Psoas muscle (tissue), 8 donors: ENCODE data around the gene UBAC2. TPM values are rescaled to one million over a fixed set of nuclear protein-coding genes. Genes with fewer than 3 reads are reported as not detected.

Source experiments
- ATAC-seq, 4 donors: fragments of 200-7000 bp; cut with Tn5 transposase; one replicate each; pipeline ENCODE4 v1.9.1; 2020; ENCODE audit warnings: moderate library complexity in 3 of 4, mild to moderate bottlenecking in 2 of 4
- DNase-seq, 2 donors: peaks; one replicate each; pipeline ENCODE4 v3.0.0-alpha.2; 2020
- H3K27ac ChIP-seq: fragments of 200-600 bp; one replicate; pipeline ENCODE4 v1.8.0; 2022
- H3K27me3 ChIP-seq, 3 donors: fragments of 200-600 bp in 1 of 3; one replicate each; pipeline versions ENCODE4 v1.6.1 to v1.8.0; 2013 to 2022; ENCODE audit warnings: low read length in 2 of 3, mild to moderate bottlenecking in 2 of 3, moderate library complexity in 1 of 3; ENCODE audit not compliant: insufficient read depth in 3 of 3
- H3K36me3 ChIP-seq, 2 donors: fragments of 200-600 bp in 1 of 2; one replicate each; pipeline versions ENCODE4 v1.6.1 to v1.8.0; 2013 to 2022; ENCODE audit warnings: low read depth in 1 of 2, mild to moderate bottlenecking in 1 of 2, moderate library complexity in 1 of 2; ENCODE audit not compliant: insufficient read depth in 1 of 2
- H3K4me1 ChIP-seq: fragments of 200-600 bp; one replicate; pipeline ENCODE4 v1.8.0; 2022
- H3K4me3 ChIP-seq: fragments of 200-600 bp; one replicate; pipeline ENCODE4 v1.8.0; 2022; ENCODE audit warnings: mild to moderate bottlenecking
- H3K9me3 ChIP-seq: fragments of 200-600 bp; one replicate; pipeline ENCODE4 v1.8.0; 2022
- WGBS, 3 donors: extraction: QIAGEN DNeasy Blood & Tissue Kit; methylation state at CpG; one replicate each; pipeline versions ENCODE4 v1.1.6 to v1.1.7; 2013; 5-methylcytosine and 5-hydroxymethylcytosine counted together
- intact Hi-C, 2 donors: fragments of 100-400 bp; cut with DNase I; formaldehyde crosslinking; loops; one replicate each; pipeline versions ENCODE4 v1.11.0 to v1.14.2; 2022
- polyA plus RNA-seq, 3 donors: library from polyadenylated mRNA; stranded (reverse); fragments of 200-250 nt; gene quantifications; one replicate each; pipeline ENCODE4 v1.2.3, GENCODE V29; 2013
- total RNA-seq, 4 donors: library from RNA; stranded (reverse); fragmentation: NEBNext Ultra II Directional in 2 of 4; extraction: Animal tissue kit (Norgen Biotek cat#: 25700) in 2 of 4; gene quantifications; one replicate each; pipeline versions ENCODE4 v1.2.1 to v1.2.4, GENCODE V29; 2021 to 2023
- TF ChIP-seq, protein P1 (sequence below): fragments of 200-600 bp; IDR thresholded peaks from one replicate; pipeline ENCODE4 v1.8.0; 2022; ENCODE audit warnings: antibody characterized with exemption
- donor health status: healthy with polysubstance abuse.
- donor health status: DM: no; HTN: no; CAD: no; lungs with moderate emphysema.
- donor health status: Bipolar disorder and iron deficiency.
- donor health status: healthy.
- donor health status: DM: yes; HTN: yes; CAD: no.
- donor health status: DM: no; HTN: no; CAD: no.
- donor health status: DM: no; HTN: no; CAD: no.
- donor health status: DM: yes; HTN: yes; CAD: no.

Gene UBAC2
- total and polyA plus RNA-seq, 7 donors: 54.1 to 97.1 (median 71.7) TPM

DNA sequence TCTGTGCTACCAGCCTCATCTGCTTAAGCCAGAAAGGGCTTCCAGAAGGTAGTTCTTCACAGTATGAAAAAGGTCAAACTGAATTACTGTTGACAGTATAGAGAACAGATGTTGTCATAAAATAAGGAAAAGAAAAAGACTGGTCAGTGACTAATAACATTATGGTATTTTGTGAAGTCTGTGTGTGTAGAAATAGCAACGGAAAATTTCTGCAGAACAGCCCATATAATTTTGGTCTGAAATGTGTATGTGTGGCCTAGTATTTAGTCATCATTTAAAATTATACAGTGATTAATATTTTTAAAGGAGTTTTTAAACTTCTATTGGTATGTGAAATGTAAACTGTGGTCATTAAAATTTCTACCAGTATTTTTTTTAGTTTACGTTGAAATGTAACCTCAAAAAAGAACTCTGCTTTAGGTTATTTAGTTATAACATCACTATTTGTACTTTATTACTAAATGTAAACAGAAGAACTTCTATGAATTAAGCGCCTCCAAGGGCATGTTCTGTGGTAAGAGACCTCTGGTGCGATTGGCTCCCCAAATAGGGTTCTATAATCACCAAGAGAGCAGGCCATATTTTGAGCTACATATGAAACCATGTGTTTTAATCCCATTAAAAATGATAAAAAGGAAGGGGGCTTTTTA, 109.9 kb downstream of the UBAC2 start:
- no peak for ATAC-seq
- intact Hi-C loops: no loop called here

DNA sequence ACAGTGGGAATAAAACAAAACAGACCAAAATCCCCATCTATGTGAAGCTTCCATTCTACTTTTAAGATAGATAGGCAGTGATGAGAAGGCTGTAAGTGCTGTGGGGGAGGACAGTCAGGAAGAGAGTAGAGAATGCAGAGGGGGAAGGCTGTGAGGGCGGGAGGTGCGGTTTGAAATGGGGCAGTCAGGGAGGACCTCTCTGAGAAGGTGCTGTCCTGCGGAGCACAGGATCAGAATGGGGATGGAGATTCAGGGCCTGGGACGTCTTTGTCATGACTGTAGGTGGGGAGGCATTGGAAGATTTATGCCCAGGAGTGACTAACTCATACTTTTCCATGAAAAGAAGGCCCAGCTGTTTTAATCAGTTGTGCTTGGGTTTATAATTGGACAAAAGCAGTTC, 110.5 kb downstream of the UBAC2 start:
- intact Hi-C loops: no loop called here
- H3K4me3 ChIP-seq: no peak overlapping the region
- H3K4me1 ChIP-seq: peaks cover 34% of the 10 kb centered on the region
- no peak for DNase-seq
- H3K27ac ChIP-seq: peak overlapping the region; percentile 47
- H3K9me3 ChIP-seq: no peaks in the 10 kb centered on the region
- H3K36me3 ChIP-seq: peaks cover 2 to 6% of the 10 kb centered on the region in 2 donors
- ATAC-seq: no peak
- TF ChIP-seq, protein P1, sequence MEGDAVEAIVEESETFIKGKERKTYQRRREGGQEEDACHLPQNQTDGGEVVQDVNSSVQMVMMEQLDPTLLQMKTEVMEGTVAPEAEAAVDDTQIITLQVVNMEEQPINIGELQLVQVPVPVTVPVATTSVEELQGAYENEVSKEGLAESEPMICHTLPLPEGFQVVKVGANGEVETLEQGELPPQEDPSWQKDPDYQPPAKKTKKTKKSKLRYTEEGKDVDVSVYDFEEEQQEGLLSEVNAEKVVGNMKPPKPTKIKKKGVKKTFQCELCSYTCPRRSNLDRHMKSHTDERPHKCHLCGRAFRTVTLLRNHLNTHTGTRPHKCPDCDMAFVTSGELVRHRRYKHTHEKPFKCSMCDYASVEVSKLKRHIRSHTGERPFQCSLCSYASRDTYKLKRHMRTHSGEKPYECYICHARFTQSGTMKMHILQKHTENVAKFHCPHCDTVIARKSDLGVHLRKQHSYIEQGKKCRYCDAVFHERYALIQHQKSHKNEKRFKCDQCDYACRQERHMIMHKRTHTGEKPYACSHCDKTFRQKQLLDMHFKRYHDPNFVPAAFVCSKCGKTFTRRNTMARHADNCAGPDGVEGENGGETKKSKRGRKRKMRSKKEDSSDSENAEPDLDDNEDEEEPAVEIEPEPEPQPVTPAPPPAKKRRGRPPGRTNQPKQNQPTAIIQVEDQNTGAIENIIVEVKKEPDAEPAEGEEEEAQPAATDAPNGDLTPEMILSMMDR: no peak
- WGBS, 3 donors: 88 to 92% (median 88%) methylated on average over 4 of the region's 4 CpGs
- no peaks in the 10 kb centered on the region for H3K27me3 ChIP-seq

More for the DNA sequence above, 109.9 kb downstream of the UBAC2 start:
- Histone ChIP-seq H3K27me3 (no peaks in the 10 kb centered on the region), H3K27ac (no peak overlapping the region), H3K9me3 (no peaks in the 10 kb centered on the region), H3K4me1 (peaks cover 34% of the 10 kb centered on the region), H3K36me3 (peaks cover 2 to 8% of the 10 kb centered on the region in 2 donors), H3K4me3 (no peak overlapping the region)
- DNase-seq: no peak
- WGBS, 3 donors: 92 to 93% (median 92%) methylated on average over 4 of the region's 4 CpGs
- TF ChIP-seq, protein P1: no peak

DNA sequence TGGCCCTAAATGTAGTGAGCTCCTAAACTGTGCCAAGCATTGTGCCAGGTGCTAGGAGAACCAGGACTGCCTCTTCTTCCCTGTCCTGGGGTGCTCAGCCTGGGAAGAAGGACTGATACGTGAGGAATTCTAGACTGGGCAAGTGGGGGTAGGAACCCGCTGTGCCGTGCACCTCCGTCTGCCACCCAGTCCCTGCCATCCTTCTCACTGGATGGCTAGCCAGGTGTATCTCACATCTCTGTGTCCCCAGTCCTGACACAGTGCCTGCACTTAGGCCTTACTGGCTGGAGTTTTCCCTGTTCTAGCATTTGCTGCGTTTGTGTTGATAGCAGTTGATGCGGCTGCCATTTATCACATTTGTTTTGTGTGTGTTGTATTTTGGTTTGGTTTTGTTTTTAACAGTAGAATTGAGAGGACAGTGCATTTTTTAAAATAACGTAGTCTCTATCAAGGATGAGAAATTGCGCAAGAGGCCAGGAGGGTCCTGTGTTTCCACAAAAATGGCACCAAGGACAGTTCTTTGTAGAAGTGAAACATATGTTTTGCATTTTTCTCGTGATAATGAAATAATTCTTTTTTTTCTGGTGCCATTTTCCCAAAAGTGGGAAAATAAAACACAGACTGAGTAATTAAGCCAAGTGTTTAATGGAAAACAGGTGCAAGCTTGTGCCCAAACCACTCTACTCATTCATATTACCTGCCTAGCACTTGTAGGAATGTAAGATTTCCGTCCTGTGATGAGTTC, 111.3 kb downstream of the UBAC2 start:
- intact Hi-C loops: no loop called here
- Histone ChIP-seq H3K27me3 (no peaks in the 10 kb centered on the region), H3K36me3 (peaks cover 2 to 6% of the 10 kb centered on the region in 2 donors), H3K9me3 (no peaks in the 10 kb centered on the region), H3K4me1 (peaks cover 34% of the 10 kb centered on the region), H3K4me3 (no peak overlapping the region), H3K27ac (peak overlapping the region; percentile 47)
- WGBS, 3 donors: 78 to 87% (median 80%) methylated on average over 10 of the region's 10 CpGs
- no peak for DNase-seq
- TF ChIP-seq, protein P1: no peak
- peak in 1 of 4 donors; percentile 13 for ATAC-seq

DNA sequence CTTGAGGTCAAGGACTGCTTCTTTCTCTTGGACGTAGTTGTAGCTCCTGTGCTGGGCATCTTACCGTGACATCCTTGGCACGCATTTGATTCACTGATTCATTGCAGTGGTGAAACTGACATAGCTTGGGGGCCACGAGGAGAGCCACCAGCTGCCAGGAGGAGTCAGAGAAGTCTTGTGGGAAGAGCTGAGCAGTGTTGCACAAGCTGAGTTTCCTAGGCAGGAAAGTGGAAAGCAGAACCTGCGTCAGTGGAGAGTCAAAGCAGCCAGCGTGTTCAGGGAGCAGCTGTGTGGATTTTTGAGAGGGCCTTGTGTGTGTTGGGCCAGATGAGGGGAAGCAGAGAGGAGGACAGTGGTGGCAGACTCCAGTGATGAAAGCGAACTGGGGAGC, 111.8 kb downstream of the UBAC2 start:
- H3K4me1 ChIP-seq: peaks cover 31% of the 10 kb centered on the region
- 37 to 53% (median 40%) methylated on average over 7 of the region's 7 CpGs for WGBS, 3 donors

More for the DNA sequence above, 111.8 kb downstream of the UBAC2 start:
- Histone ChIP-seq H3K4me3 (no peak overlapping the region), H3K9me3 (no peaks in the 10 kb centered on the region), H3K27me3 (no peaks in the 10 kb centered on the region), H3K27ac (peak overlapping the region; percentile 47), H3K36me3 (peaks cover 2 to 6% of the 10 kb centered on the region in 2 donors)
- ATAC-seq (peak; percentile 93 to 97 (median 96)), DNase-seq (peak; percentile 84 to 92)
- TF ChIP-seq, protein P1: no peak
- intact Hi-C loops: no loop called here
